Tibial nerve (tissue), 4 donors: ENCODE data around the gene CCDC27.

Experiments
- EP300 ChIP-seq, 2 donors: sonication (generic); formaldehyde crosslinking; IDR thresholded peaks; one replicate each; pipeline ENCODE4 v1.6.1; 2017; ENCODE audit warnings: antibody characterized with exemption in 2 of 2, mild to moderate bottlenecking in 1 of 2
- POLR2A ChIP-seq, 2 donors: fragments of 450-650 bp; IDR thresholded peaks; one replicate each; pipeline ENCODE4 v1.6.1; 2017; ENCODE audit warnings: antibody characterized with exemption in 2 of 2, mild to moderate bottlenecking in 2 of 2, moderate library complexity in 2 of 2
- TF ChIP-seq, protein P1 (sequence below), 5 experiments: fragments of 200-600 bp in 3 of 5; fragments of 450-650 bp in 2 of 5; sonication (generic) in 3 of 5; IDR thresholded peaks; one replicate each; pipeline ENCODE4 v1.5.1; 2016 to 2019; ENCODE audit warnings: antibody characterized with exemption in 5 of 5, mild to moderate bottlenecking in 3 of 5, moderate library complexity in 2 of 5

GRCh38 chr1:3787745-3788605, 35.7 kb downstream of the CCDC27 start:
- TF ChIP-seq, protein P1, sequence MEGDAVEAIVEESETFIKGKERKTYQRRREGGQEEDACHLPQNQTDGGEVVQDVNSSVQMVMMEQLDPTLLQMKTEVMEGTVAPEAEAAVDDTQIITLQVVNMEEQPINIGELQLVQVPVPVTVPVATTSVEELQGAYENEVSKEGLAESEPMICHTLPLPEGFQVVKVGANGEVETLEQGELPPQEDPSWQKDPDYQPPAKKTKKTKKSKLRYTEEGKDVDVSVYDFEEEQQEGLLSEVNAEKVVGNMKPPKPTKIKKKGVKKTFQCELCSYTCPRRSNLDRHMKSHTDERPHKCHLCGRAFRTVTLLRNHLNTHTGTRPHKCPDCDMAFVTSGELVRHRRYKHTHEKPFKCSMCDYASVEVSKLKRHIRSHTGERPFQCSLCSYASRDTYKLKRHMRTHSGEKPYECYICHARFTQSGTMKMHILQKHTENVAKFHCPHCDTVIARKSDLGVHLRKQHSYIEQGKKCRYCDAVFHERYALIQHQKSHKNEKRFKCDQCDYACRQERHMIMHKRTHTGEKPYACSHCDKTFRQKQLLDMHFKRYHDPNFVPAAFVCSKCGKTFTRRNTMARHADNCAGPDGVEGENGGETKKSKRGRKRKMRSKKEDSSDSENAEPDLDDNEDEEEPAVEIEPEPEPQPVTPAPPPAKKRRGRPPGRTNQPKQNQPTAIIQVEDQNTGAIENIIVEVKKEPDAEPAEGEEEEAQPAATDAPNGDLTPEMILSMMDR (IDR thresholded peaks at IDR 0.05), result no peak
- TF ChIP-seq EP300 (IDR thresholded peaks at IDR 0.05), result no peak
- no peak for TF ChIP-seq POLR2A (IDR thresholded peaks at IDR 0.05)
